Measurements from ENCODE around the gene UNC13B. TPM values are rescaled to one million over a fixed set of nuclear protein-coding genes. Genes with fewer than 3 reads are reported as not detected.

UNC13B gene
- total and polyA plus RNA-seq, 2 of the 8 experiments (the other 6 are each of a cell fraction or from before 2014, with no cell fraction given), result 23.1 to 51.7 TPM

GRCh38 chr9:35416098-35416427, 254.3 kb downstream of the UNC13B start:
- no peak overlapping the region for H2BK12ac ChIP-seq (ENCODE audit: low read depth, low read length)
- no peak overlapping the region for H3K4ac ChIP-seq (replicated peaks; ENCODE audit: insufficient read length, low read depth, low read length)
- no peak overlapping the region for H3K14ac ChIP-seq (ENCODE audit: insufficient read length)
- no peaks in the 10 kb centered on the region for H3K79me1 ChIP-seq (ENCODE audit: low read depth, low read length)
- CTCF ChIA-PET (ENCODE audit: partially characterized antibody), result interaction anchor here (0.8 to 2.9 kb wide), 27 partner anchors 9 to 349 kb away, joined by 3 to 18 read pairs (median 5); no protein-coding TSS in a partner anchor
- no peak overlapping the region for H3K56ac ChIP-seq (replicated peaks; ENCODE audit: insufficient read length, low read depth, low read length)
- H2BK20ac ChIP-seq (ENCODE audit: low read length), result no peak overlapping the region
- H3K23me2 ChIP-seq (ENCODE audit: low read depth, low read length), result no peaks in the 10 kb centered on the region
- H4K20me1 ChIP-seq (replicated peaks in 1 of 2; ENCODE audit: control insufficient read depth in 1 of 2, insufficient read depth in 2 of 2, low read length in 2 of 2), result no peaks in the 10 kb centered on the region
- no peak overlapping the region for H4K8ac ChIP-seq (ENCODE audit: extremely low read depth, insufficient read depth, low read length)
- H3K4me2 ChIP-seq (ENCODE audit: insufficient read depth in 1 of 2, low read depth in 2 of 2, low read length in 2 of 2), result no peak overlapping the region
- no peak overlapping the region for H3K18ac ChIP-seq (ENCODE audit: extremely low read depth, low read length)
- H3K23ac ChIP-seq (ENCODE audit: insufficient read length), result no peak overlapping the region
- H2AK5ac ChIP-seq (ENCODE audit: low read depth, low read length), result no peak overlapping the region
- H3K9ac ChIP-seq (replicated peaks in 1 of 4; ENCODE audit: extremely low read depth in 1 of 4, low read depth in 3 of 4, low read length in 3 of 4), result no peak overlapping the region
- H3K79me2 ChIP-seq (ENCODE audit: control insufficient read depth in 1 of 2, insufficient read depth in 2 of 2, low read length in 2 of 2), result no peaks in the 10 kb centered on the region
- POLR2A ChIA-PET (ENCODE audit: partially characterized antibody), result interaction anchor here (1.0 to 1.1 kb wide), 2 partner anchors 10 to 190 kb away, joined by 3 to 5 read pairs; no protein-coding TSS in a partner anchor
- FAIRE-seq (no peak), DNase-seq (ENCODE audit: low read depth in 1 of 2, low spot score in 2 of 2) (no peak)
- no peaks in the 10 kb centered on the region for H3K9me3 ChIP-seq (ENCODE audit: insufficient read depth in 2 of 2, low read depth in 1 of 2, low read length in 1 of 2)
- no peak overlapping the region for H4K91ac ChIP-seq (replicated peaks; ENCODE audit: insufficient read length, low read length)
- no peak overlapping the region for H4K5ac ChIP-seq (ENCODE audit: insufficient read length, low read depth, low read length)
- no peak overlapping the region for H3K4me3 ChIP-seq (ENCODE audit: extremely low read depth in 1 of 4, insufficient read depth in 2 of 4, low read depth in 3 of 4, low read length in 4 of 4)
- no peaks in the 10 kb centered on the region for H3K27me3 ChIP-seq (replicated peaks in 1 of 4; ENCODE audit: control insufficient read depth in 3 of 4, extremely low read depth in 1 of 4, insufficient read depth in 3 of 4, low read length in 3 of 4)
- H2BK15ac ChIP-seq (ENCODE audit: low read length), result 0 out of 2 replicates have a peak overlapping the region, but pooled peaks have one; percentile 53
- 71% methylated on average over 2 of the region's 2 CpGs; no CpG with 5 or more reads in 1 of the 2 experiments for WGBS, 2 experiments (ENCODE audit: extremely low coverage in 1 of 2, insufficient coverage in 1 of 2, insufficient read length in 1 of 2, insufficient replicate concordance in 2 of 2, low coverage in 1 of 2, low lambda C conversion rate in 2 of 2, missing lambda C conversion rate in 1 of 2)
- H2BK5ac ChIP-seq (ENCODE audit: low read depth, low read length), result no peak overlapping the region
- H2AFZ ChIP-seq (ENCODE audit: low read length), result no peak overlapping the region
- peaks cover 0 to 4% (median 1%) of the 10 kb centered on the region in 4 experiments; a peak in 4 of 7 replicates for H3K4me1 ChIP-seq (replicated peaks in 1 of 4; ENCODE audit: control insufficient read depth in 3 of 4, insufficient read depth in 4 of 4, low read length in 3 of 4)
- no peak overlapping the region for H3K27ac ChIP-seq (ENCODE audit: low read depth, low read length)
- H2BK120ac ChIP-seq (replicated peaks; ENCODE audit: low read depth, low read length), result no peak overlapping the region
- H3K36me3 ChIP-seq (ENCODE audit: control insufficient read depth in 2 of 4, insufficient read depth in 4 of 4, low read length in 3 of 4), result no peaks in the 10 kb centered on the region
- no peak for TF ChIP-seq TAF1 (IDR thresholded peaks at IDR 0.05; ENCODE audit: low read depth, low read length)
- TF ChIP-seq, protein P1, sequence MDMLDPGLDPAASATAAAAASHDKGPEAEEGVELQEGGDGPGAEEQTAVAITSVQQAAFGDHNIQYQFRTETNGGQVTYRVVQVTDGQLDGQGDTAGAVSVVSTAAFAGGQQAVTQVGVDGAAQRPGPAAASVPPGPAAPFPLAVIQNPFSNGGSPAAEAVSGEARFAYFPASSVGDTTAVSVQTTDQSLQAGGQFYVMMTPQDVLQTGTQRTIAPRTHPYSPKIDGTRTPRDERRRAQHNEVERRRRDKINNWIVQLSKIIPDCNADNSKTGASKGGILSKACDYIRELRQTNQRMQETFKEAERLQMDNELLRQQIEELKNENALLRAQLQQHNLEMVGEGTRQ (IDR thresholded peaks at IDR 0.05; ENCODE audit: low read length), result no peak
- TF ChIP-seq RNF2 (IDR thresholded peaks at IDR 0.05; ENCODE audit: borderline replicate concordance, low read depth, low read length, missing control alignments, poor library complexity, severe bottlenecking), result no peak
- TF ChIP-seq RFX5 (IDR thresholded peaks at IDR 0.05; ENCODE audit: borderline replicate concordance, low read depth, low read length), result no peak
- no peak for TF ChIP-seq NRF1 (IDR thresholded peaks at IDR 0.05; ENCODE audit: low read depth, low read length)
- no peak for TF ChIP-seq CTCF (IDR thresholded peaks at IDR 0.05; ENCODE audit: control extremely low read depth in 1 of 3, insufficient read depth in 1 of 3, low read depth in 1 of 3, low read length in 3 of 3)
- TF ChIP-seq CREB1 (IDR thresholded peaks at IDR 0.05), result no peak
- no peak for TF ChIP-seq EGR1 (IDR thresholded peaks at IDR 0.05; ENCODE audit: borderline replicate concordance, low read depth, low read length)
